Left ventricle myocardium inferior (tissue), 1 donor: Measurements from ENCODE around the gene PTGIR. TPM values are rescaled to one million over a fixed set of nuclear protein-coding genes. Genes with fewer than 3 reads are reported as not detected.

Experiments
- DNase-seq: peaks from one replicate; pipeline ENCODE4 v3.0.0-alpha.2; 2020
- H3K27ac ChIP-seq: fragments of 200-600 bp; replicated peaks from 2 replicates; pipeline ENCODE4 v1.8.0; 2021
- H3K27me3 ChIP-seq: fragments of 200-600 bp; 2 replicates; pipeline ENCODE4 v1.8.0; 2021; ENCODE audit warnings: low read depth
- H3K36me3 ChIP-seq: fragments of 200-600 bp; 2 replicates; pipeline ENCODE4 v1.8.0; 2021
- H3K4me1 ChIP-seq: fragments of 200-600 bp; 2 replicates; pipeline ENCODE4 v1.8.0; 2021
- H3K4me3 ChIP-seq: fragments of 200-600 bp; 2 replicates; pipeline ENCODE4 v1.8.0; 2021; ENCODE audit warnings: mild to moderate bottlenecking, moderate library complexity
- H3K9me3 ChIP-seq: fragments of 200-600 bp; replicated peaks from 2 replicates; pipeline ENCODE4 v1.8.0; 2021
- CTCF ChIP-seq: fragments of 200-600 bp; IDR thresholded peaks from 2 replicates; pipeline ENCODE4 v1.8.0; 2021; ENCODE audit warnings: antibody characterized with exemption, mild to moderate bottlenecking, borderline replicate concordance
- intact Hi-C: fragments of 100-400 bp; cut with micrococcal nuclease; formaldehyde crosslinking; loops from one replicate; pipeline ENCODE4 v1.11.0; 2022
- total RNA-seq: library from RNA; stranded (reverse); fragmentation: NEBNext Ultra II Directional; extraction: Animal tissue kit (Norgen Biotek cat#: 25700); gene quantifications from one replicate; pipeline ENCODE4 v1.2.1, GENCODE V29; 2021
- donor health status: DM: no; HTN: yes; CAD: no; lungs with severe emphysema.

The PTGIR gene
- total RNA-seq, 1 donor from 2014 or later = 3.7 TPM

DNA sequence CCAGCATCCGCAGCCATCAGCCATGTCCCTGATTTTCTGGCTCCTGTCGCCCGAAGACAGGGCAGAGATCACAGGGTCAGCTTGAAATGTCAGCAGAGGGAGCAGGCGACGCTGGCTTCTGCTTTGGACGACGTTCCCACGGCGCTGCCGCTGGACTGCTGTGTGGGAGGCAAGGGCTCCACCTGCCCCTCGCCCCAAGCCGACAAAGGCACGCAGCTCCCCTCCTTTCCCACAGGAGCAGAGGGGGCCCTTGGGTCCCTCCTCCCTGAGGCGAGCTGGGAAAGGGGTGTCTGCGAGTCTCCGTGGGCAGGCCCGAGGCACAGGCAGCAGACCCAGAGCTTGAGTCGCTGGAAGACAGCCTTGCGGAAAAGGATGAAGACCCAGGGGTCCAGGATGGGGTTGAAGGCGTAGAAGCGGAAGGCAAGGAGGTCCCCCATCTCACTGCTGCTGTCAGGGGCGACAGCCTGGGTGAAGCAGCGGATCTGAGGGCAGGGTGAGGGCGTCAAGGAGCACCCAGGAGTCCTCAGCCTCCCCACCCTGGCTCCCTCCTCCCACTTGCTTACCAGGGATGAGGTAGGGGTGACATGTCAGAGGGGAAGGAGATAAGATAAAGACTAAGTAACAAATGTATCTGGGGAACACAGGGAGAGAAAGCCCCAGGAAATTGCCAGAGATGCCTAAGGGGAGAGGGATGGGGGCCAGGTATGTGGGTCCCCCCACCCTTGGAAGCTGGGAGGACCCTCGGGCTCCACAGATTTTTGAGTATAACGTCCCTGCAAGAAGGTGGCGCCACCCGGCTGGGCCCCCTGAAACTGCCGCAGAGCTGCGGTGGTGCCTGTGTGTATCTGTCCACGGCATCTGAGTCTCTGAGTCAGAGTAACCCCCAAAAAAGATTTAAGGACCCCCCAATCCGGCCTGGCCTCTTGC, 3.4 kb downstream of the PTGIR start:
- no peak for DNase-seq
- peaks cover 90% of the 10 kb centered on the region for H3K4me1 ChIP-seq

DNA sequence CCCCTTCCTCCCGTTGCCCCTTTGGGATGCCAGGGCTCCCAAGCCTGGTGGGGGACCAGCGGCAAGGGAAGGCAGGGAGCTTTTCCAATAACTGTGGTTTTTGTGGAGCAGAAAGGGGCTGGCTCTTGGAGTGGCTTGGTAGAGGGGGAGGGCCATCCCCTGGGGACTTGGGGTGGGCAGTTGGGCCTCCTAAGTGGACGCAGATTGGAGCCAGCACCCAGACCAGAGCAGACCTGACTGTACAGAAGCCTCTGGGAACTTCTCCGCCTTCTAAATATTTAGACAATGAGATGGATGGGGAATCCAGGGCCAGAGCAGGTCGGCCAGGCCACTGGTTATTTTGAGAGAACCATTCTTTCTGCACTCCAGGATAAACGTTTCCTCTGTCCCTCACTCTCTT, 4.2 kb downstream of the PTGIR start:
- Histone ChIP-seq H3K4me3 (peak overlapping the region; percentile 55), H3K27me3 (no peaks in the 10 kb centered on the region), H3K27ac (peak overlapping the region; percentile 85), H3K4me1 (peaks cover 82% of the 10 kb centered on the region), H3K9me3 (no peaks in the 10 kb centered on the region), H3K36me3 (no peaks in the 10 kb centered on the region)
- no peak for TF ChIP-seq CTCF
- intact Hi-C loops = no loop called here
- no peak for DNase-seq

More for the DNA sequence above, 3.4 kb downstream of the PTGIR start:
- no peaks in the 10 kb centered on the region for H3K9me3 ChIP-seq
- no peak for TF ChIP-seq CTCF
- H3K27me3 ChIP-seq = no peaks in the 10 kb centered on the region
- peak overlapping the region; percentile 55 for H3K4me3 ChIP-seq
- intact Hi-C loops = no loop called here
- H3K36me3 ChIP-seq = no peaks in the 10 kb centered on the region
- H3K27ac ChIP-seq = peak overlapping the region; percentile 85

- H3K27me3 ChIP-seq = no peaks in the 10 kb centered on the region
- H3K4me3 ChIP-seq = peak overlapping the region; percentile 55
- DNase-seq = no peak
- H3K9me3 ChIP-seq = no peaks in the 10 kb centered on the region
- peak overlapping the region; percentile 85 for H3K27ac ChIP-seq
- H3K36me3 ChIP-seq = no peaks in the 10 kb centered on the region
- no peak for TF ChIP-seq CTCF
- intact Hi-C loops = no loop called here
- H3K4me1 ChIP-seq = peaks cover 78% of the 10 kb centered on the region
Measured at GRCh38 chr19:46620267-46620666, 4.6 kb downstream of the PTGIR start.

DNA sequence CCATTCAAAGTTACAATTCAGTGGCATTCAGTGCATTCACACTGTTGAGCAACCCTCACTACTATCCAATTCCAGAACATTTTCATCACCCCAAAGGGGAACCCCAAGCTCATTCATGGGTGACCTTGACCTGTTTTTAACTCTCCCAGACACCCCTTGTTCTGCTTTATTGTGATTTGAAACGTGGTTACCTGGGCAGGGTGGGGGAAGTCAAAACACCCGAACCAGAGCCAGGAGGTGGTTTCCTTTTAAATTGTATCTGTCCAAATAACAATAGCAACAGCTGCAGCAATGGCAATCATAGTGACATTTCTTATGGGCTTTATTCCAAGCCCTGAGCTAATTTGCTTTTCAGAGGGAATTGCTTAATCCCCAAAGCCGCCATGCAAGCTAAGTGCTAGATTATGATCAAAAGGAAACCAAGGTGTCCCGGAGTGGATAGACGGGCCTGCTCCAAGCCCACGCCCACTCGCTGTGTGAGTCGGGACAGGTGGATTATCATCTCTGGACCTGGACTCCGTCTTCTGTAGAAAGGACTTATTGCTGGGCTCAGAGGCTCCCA, 6.1 kb downstream of the PTGIR start:
- no peaks in the 10 kb centered on the region for H3K27me3 ChIP-seq
- peak overlapping the region; percentile 85 for H3K27ac ChIP-seq
- intact Hi-C loops = no loop called here
- no peaks in the 10 kb centered on the region for H3K36me3 ChIP-seq
- no peaks in the 10 kb centered on the region for H3K9me3 ChIP-seq
- TF ChIP-seq CTCF = no peak
- no peak overlapping the region for H3K4me3 ChIP-seq
- peaks cover 72% of the 10 kb centered on the region for H3K4me1 ChIP-seq
- no peak for DNase-seq

DNA sequence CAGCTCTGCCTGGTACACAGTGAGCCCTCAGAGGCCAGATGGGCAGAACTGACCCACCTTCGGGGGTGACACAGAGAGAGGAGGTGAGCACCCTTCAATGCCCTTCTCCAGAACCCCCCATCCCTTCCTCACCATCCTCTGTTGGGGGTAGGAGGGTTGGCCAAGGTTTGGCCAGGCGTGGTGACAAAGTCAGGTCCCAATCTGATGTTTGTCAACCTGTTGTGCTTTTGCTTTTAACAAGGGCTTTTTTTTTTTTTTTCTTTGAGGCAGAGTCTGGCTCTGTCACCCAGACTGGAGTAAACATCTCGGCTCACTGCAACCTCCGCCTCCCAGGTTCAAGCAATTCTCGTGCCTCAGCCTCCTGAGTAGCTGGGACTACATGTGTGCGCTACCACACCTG, 7.3 kb downstream of the PTGIR start:
- no peak for DNase-seq
- Histone ChIP-seq H3K4me1 (peaks cover 64% of the 10 kb centered on the region), H3K27ac (no peak overlapping the region), H3K36me3 (no peaks in the 10 kb centered on the region), H3K9me3 (no peaks in the 10 kb centered on the region), H3K27me3 (no peaks in the 10 kb centered on the region), H3K4me3 (no peak overlapping the region)
- intact Hi-C loops = no loop called here
- no peak for TF ChIP-seq CTCF
